GM18517 (cell line): ENCODE results near the gene PTGR3.

Experiments
- ATAC-seq: cut with Tn5 transposase; IDR thresholded peaks from one replicate; pipeline ENCODE4 v1.9.1; 2021; ENCODE audit warnings: mild to moderate bottlenecking, moderate library complexity; ENCODE audit not compliant: unreplicated experiment

Gene PTGR3

GRCh38 chr18:75172299-75173124 is 36.4 kb downstream of the PTGR3 start:
- ATAC-seq: peak; percentile 5

GRCh38 chr18:75170916-75171315 is 38.0 kb downstream of the PTGR3 start:
- no peak for ATAC-seq

GRCh38 chr18:75170022-75170789 is 38.7 kb downstream of the PTGR3 start:
- no peak for ATAC-seq

GRCh38 chr18:75169411-75169810 is 39.5 kb downstream of the PTGR3 start:
- ATAC-seq: no peak

- ATAC-seq: no peak
These were observed 40.3 kb downstream of the PTGR3 start for GRCh38 chr18:75168619-75169018.

GRCh38 chr18:75167759-75168618 is 41.0 kb downstream of the PTGR3 start:
- no peak for ATAC-seq

- ATAC-seq: no peak
These were observed 41.8 kb downstream of the PTGR3 start for GRCh38 chr18:75167137-75167536.

- ATAC-seq: no peak
These were observed 43.0 kb downstream of the PTGR3 start for GRCh38 chr18:75165926-75166325.

- ATAC-seq: no peak
These were observed 44.5 kb downstream of the PTGR3 start for GRCh38 chr18:75164479-75164878.

- no peak for ATAC-seq
These were observed 45.2 kb downstream of the PTGR3 start for GRCh38 chr18:75163736-75164135.

- ATAC-seq: no peak
These were observed 46.0 kb downstream of the PTGR3 start for GRCh38 chr18:75162978-75163377.

GRCh38 chr18:75162467-75162866 is 46.5 kb downstream of the PTGR3 start:
- ATAC-seq: no peak

GRCh38 chr18:75161256-75162028 is 47.5 kb downstream of the PTGR3 start:
- ATAC-seq: no peak

GRCh38 chr18:75160364-75160763 is 48.6 kb downstream of the PTGR3 start:
- no peak for ATAC-seq

GRCh38 chr18:75159646-75160356 is 49.1 kb downstream of the PTGR3 start:
- ATAC-seq: no peak

GRCh38 chr18:75159238-75159518 is 49.8 kb downstream of the PTGR3 start:
- no peak for ATAC-seq
